ENCODE results near the gene CYP2C18.

GRCh38 chr10:94640562-94640961 is 43.0 kb upstream of the CYP2C18 start:
- no peak for TF ChIP-seq CTCF (conservative IDR thresholded peaks at IDR 0.05; ENCODE audit: low read length)
- TF ChIP-seq EZH2phosphoT487 (IDR thresholded peaks at IDR 0.05; ENCODE audit: borderline replicate concordance), result no peak
